OCI-M2 (cell line): Measurements from ENCODE around the gene RAB40B.

ENCODE experiments used
- DNase-seq: peaks from one replicate; lab custom pipeline; 2025; ENCODE audit not compliant: unreplicated experiment; lab: John Stamatoyannopoulos, UW

Gene RAB40B

GRCh38 chr17:82653651-82654528, 44.6 kb downstream of the RAB40B start:
- DNase-seq, result no peak

GRCh38 chr17:82650723-82651122, 47.8 kb downstream of the RAB40B start:
- no peak for DNase-seq

- DNase-seq, result no peak
Measured at GRCh38 chr17:82649501-82650261, 48.8 kb downstream of the RAB40B start.

- DNase-seq, result no peak
Measured at GRCh38 chr17:82648742-82649331, 49.7 kb downstream of the RAB40B start.

GRCh38 chr17:82648165-82648668, 50.3 kb downstream of the RAB40B start, which contains the start of gene WDR45B:
TSS of gene WDR45B (minus strand) at chr17:82648444. CDS start at chr17:82648340, 104 bp downstream.
- DNase-seq, result no peak

GRCh38 chr17:82647593-82648164, 50.8 kb downstream of the RAB40B start:
- DNase-seq, result no peak

DNA sequence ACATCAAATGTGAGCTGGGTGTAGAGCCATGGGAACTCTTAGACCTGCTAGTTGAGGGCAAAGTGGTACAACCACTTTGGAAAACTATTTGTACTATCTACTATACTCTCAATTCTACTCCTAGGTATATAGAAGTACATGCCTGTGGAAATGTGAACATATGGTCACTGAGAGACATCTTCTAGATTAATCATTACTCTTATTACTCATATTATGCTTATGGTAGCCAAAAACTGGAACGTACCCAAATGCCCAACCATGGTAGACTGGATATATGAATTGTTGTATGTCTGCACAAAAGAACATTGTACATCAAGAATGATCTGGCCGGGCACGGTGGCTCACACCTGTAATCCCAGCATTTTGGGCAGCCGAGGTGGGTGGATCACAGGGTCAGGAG, 53.0 kb downstream of the RAB40B start:
- DNase-seq, result no peak

DNA sequence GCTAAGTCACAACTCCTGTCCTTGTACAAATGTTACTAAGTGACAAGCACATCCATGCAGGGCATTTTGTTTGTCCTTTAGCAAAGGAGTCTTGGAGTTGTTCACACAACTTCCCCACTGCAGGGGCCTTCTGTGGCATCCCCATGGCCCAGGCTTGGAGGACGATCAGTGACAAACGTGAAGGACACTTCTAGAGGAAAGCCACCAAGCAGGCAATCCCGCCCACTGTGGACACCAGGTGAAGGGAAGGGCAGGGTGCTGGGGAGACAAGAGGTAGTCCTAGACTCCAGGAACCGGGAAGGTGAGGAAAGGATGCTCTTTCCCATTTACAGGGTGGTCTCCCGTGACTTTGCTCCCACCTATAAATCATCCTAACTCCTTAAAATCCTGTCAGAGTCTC, 54.4 kb downstream of the RAB40B start:
- no peak for DNase-seq

DNA sequence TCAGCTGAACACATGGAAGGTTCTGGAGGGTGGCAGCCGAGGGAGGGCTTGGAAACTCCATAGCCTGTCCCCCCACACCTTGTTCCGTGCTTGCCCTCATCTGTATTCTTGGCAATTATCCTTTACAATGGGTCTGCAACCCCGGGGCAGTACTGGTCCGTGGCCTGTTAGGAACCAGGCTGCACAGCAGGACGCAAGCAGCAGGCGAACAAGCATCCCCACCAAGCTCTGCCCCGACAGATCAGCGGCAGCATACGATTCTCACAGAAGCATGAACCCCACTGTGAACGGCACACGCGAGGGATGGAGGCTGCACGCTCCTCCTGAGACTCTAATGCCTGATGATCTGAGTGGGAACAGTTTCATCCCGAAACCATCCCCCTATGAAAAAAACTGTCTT, 56.5 kb downstream of the RAB40B start:
- DNase-seq, result no peak

- no peak for DNase-seq
Measured at GRCh38 chr17:82640036-82640435, 58.5 kb downstream of the RAB40B start.

- no peak for DNase-seq
Measured at GRCh38 chr17:82639628-82640027, 58.9 kb downstream of the RAB40B start.

DNA sequence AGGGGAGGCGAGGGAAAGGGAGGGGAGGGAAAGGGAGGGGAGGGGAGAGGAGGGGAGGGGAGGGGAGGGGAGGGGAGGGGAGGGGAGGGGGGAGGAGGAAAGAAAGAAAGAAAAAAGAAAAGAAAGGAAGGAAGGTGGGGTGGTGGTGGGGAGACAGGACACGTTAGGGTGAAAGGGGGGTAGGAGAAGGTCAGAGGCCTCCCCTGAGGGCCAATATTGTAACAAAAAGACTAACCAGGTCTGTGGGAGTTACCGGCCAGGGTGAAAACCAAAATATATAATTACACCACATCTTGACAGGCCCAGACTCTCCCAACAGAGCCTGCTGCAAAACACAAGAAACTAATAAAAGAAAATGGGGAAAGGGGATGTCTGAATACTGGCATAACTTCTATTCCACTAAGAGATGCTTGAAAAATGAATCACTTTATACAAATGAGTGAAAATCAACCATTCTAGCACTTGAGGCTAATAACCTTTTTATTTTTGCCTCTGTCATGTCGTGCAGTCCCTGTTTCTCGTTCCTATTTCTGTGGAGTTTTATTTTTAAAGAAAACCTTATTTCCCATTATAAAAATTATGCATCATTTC, 60.2 kb downstream of the RAB40B start:
- DNase-seq, result no peak

GRCh38 chr17:82636626-82637598, 61.6 kb downstream of the RAB40B start:
- no peak for DNase-seq

DNA sequence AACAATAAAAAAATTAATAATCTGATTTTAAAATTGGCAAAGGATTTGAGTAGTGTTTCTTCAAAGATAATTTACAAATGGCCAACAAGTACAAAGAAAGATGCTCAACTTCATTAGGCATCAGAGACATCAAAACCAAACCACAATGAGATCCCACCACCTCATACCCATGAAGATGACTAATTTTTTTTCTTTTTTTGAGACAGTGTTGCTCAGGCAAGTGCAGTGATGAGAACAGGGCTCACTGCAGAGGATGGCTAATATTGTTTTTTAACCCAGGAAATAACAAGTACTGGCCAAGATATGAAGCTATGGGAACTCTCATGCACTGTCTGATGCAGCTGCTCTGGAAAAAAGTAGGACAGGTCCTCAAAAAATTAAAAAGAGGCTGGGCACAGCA, 65.2 kb downstream of the RAB40B start:
- no peak for DNase-seq

DNA sequence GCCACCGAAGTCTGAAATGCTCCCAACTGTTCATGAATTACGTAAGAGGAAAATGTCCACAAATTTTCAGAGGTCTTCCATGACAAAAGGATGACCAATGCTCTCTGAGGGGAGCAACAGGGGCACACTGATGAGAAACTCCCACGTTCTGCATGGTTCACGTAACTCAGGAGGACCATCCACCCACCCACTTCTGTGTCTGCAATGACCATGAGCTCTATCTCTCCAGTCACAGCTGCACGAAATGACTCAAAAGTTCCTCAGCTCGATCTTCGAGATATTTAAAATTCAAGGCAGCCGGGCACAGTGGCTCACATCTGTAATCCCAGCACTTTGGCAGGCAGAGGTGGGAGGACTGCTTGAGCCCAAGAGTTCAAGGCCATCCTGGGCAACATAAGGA, 66.0 kb downstream of the RAB40B start:
- DNase-seq, result no peak

DNA sequence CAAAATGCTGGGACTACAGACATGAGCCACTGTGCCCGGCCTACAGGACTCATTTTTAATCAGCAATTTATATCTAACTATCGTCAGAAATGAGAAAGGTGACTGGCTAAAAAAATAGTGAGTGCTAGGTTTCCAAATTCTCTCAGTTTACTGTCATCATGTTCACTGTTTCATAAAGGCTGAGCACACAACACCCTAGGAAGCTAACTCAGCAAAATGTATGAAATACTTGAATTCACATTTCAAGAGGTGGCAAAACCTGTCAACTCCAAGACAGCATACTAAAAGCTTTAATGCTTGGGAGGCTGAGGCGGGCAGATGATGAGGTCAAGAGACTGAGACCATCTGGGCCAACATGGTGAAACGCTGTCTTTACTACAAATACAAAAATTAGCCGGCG, 67.0 kb downstream of the RAB40B start:
- no peak for DNase-seq

GRCh38 chr17:82630212-82630611, 68.3 kb downstream of the RAB40B start:
- DNase-seq, result no peak

DNA sequence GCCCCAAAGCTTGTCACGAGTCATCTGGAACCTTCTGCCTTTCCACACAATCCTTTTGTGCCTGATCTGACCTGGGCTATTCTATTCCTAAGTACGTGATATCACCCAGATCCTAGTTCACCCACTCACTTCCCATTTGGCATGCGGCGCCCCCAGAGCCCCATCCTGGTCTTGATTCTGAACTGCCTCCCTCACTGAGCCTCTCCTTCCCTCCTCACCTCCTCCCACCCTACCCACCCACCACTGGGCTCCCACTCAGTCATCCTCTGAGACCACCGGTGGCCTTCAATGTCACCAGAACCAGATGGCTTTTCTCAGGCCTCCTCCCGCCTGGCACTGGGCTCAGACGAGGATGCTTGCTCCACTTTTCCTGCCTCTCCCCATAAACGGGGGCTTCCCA, 68.8 kb downstream of the RAB40B start:
- DNase-seq, result no peak

- DNase-seq, result no peak
Measured at GRCh38 chr17:82627405-82627804, 71.1 kb downstream of the RAB40B start.

DNA sequence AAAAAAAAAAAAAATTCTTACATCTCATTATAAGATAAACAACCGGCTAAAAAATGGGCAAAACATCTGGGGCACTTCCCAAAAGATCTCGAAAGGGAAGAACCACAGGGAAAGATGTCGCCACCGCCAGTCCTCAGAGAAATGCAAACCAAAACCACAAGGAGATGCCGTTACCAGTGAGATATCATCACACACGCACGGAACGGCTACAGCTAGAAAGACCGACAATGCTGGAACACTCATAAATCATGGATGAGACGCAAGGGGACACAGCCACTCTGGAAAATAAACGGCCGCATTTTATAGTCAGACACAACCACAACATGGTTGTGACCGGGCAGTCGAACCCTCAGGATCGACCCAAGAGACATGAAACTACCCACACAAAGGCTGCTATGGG, 74.8 kb downstream of the RAB40B start:
- DNase-seq, result no peak
